WTC11 (cell line): Measurements from ENCODE around the gene C9orf40.

Experiments
- ATF3 ChIP-seq: sonication (generic); formaldehyde crosslinking; conservative IDR thresholded peaks from 2 replicates; pipeline ENCODE4 v1.8.1; 2022; ENCODE audit warnings: mild to moderate bottlenecking, missing genetic modification reagents
- MAX ChIP-seq: sonication (generic); formaldehyde crosslinking; IDR thresholded peaks from 2 replicates; pipeline ENCODE4 v1.8.0; 2022; ENCODE audit warnings: mild to moderate bottlenecking, missing genetic modification reagents
- NFYB ChIP-seq: sonication (generic); formaldehyde crosslinking; conservative IDR thresholded peaks from 2 replicates; pipeline ENCODE4 v1.8.0; 2022; ENCODE audit warnings: low read depth, missing genetic modification reagents
- USF2 ChIP-seq: sonication (generic); formaldehyde crosslinking; IDR thresholded peaks from 2 replicates; pipeline ENCODE4 v1.8.1; 2023; ENCODE audit warnings: mild to moderate bottlenecking, missing genetic modification reagents, moderate library complexity
- TF ChIP-seq, protein P1 (sequence below): fragments of 200-600 bp; IDR thresholded peaks from 2 replicates; pipeline ENCODE4 v1.8.0; 2022; ENCODE audit warnings: antibody characterized with exemption

DNA sequence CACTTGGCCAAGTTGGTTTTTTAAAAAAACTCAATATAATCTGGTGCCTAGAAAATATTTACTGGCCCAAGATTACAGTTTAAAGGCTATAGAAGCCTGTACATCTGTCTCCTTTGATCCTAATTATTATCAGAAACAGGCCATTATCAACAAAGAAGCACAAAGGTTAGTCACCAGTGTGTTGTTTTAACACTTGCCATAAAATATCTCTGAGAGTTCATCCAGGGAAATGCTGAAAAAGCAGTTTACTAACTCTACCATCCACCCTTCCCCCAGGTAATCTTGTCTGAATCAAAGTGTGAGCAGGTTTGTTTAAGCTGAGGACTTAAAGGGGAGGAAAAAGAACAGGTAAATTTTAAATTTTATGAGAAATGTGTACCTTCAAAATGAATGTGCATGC lies 51.7 kb downstream of the C9orf40 start:
- TF ChIP-seq NFYB (CRISPR knock-in tag), result no peak
- TF ChIP-seq, protein P1, sequence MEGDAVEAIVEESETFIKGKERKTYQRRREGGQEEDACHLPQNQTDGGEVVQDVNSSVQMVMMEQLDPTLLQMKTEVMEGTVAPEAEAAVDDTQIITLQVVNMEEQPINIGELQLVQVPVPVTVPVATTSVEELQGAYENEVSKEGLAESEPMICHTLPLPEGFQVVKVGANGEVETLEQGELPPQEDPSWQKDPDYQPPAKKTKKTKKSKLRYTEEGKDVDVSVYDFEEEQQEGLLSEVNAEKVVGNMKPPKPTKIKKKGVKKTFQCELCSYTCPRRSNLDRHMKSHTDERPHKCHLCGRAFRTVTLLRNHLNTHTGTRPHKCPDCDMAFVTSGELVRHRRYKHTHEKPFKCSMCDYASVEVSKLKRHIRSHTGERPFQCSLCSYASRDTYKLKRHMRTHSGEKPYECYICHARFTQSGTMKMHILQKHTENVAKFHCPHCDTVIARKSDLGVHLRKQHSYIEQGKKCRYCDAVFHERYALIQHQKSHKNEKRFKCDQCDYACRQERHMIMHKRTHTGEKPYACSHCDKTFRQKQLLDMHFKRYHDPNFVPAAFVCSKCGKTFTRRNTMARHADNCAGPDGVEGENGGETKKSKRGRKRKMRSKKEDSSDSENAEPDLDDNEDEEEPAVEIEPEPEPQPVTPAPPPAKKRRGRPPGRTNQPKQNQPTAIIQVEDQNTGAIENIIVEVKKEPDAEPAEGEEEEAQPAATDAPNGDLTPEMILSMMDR, result no peak
- no peak for TF ChIP-seq MAX
- TF ChIP-seq ATF3 (CRISPR knock-in tag), result no peak
- no peak for TF ChIP-seq USF2
